Measurements from ENCODE around the gene HCLS1.

DNA sequence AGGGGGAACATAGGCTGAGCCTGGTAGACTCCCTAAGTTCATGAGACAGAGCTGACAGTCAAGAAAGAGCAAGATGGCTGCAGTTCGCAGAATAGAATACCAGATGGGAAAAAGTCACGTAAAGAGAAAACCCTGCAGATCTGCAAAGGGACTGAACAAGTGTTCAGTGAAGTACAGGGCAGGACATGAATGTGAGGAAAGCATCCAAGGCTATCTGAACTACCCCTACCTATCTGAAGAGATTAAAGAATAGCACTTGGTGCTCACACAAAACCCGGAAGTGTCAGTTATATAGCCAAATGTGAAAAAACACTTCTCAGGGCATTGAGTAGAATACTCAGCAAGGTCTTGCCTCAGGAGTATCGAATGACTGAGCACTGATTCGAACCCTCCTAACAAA, 44.8 kb upstream of the HCLS1 start:
- TF ChIP-seq CTCF (IDR thresholded peaks at IDR 0.05) (no peak), POLR2A (IDR thresholded peaks at IDR 0.05) (no peak)

All from adrenal gland (tissue), 5 donors.